GM21526 (cell line): ENCODE data around the gene MGAT5.
A peak's percentile ranks its signal among the peaks of the same experiment; 100 is the strongest.

Source experiments
- ATAC-seq: cut with Tn5 transposase; IDR thresholded peaks from one replicate; pipeline ENCODE4 v1.9.1; 2021; ENCODE audit warnings: moderate library complexity; ENCODE audit not compliant: unreplicated experiment, low FRiP score

MGAT5 gene

GRCh38 chr2:134411828-134412638 is 158.2 kb downstream of the MGAT5 start:
- ATAC-seq: peak; percentile 95

GRCh38 chr2:134412639-134412999 is 158.7 kb downstream of the MGAT5 start:
- ATAC-seq: no peak

- ATAC-seq: no peak
Measured at GRCh38 chr2:134413430-134413829, 159.6 kb downstream of the MGAT5 start.

- ATAC-seq: no peak
Measured at GRCh38 chr2:134413912-134414311, 160.0 kb downstream of the MGAT5 start.

GRCh38 chr2:134416018-134416417 is 162.1 kb downstream of the MGAT5 start:
- no peak for ATAC-seq

GRCh38 chr2:134416637-134417036 is 162.8 kb downstream of the MGAT5 start:
- no peak for ATAC-seq

GRCh38 chr2:134417968-134418582 is 164.2 kb downstream of the MGAT5 start:
- ATAC-seq: no peak

GRCh38 chr2:134420259-134420658 is 166.4 kb downstream of the MGAT5 start:
- ATAC-seq: no peak

GRCh38 chr2:134420920-134421319 is 167.0 kb downstream of the MGAT5 start:
- ATAC-seq: no peak

- ATAC-seq: no peak
Measured at GRCh38 chr2:134421556-134422328, 167.9 kb downstream of the MGAT5 start.

- no peak for ATAC-seq
Measured at GRCh38 chr2:134425724-134426496, 172.0 kb downstream of the MGAT5 start.

- no peak for ATAC-seq
Measured at GRCh38 chr2:134426721-134427120, 172.8 kb downstream of the MGAT5 start.

- ATAC-seq: no peak
Measured at GRCh38 chr2:134429886-134430285, 176.0 kb downstream of the MGAT5 start.

- ATAC-seq: no peak
Measured at GRCh38 chr2:134431838-134432434, 178.1 kb downstream of the MGAT5 start.

- no peak for ATAC-seq
Measured at GRCh38 chr2:134432435-134432883, 178.6 kb downstream of the MGAT5 start.

- ATAC-seq: no peak
Measured at GRCh38 chr2:134433469-134433868, 179.6 kb downstream of the MGAT5 start.

- no peak for ATAC-seq
Measured at GRCh38 chr2:134433979-134434378, 180.1 kb downstream of the MGAT5 start.

- no peak for ATAC-seq
Measured at GRCh38 chr2:134435505-134435904, 181.6 kb downstream of the MGAT5 start.

GRCh38 chr2:134435936-134436335 is 182.1 kb downstream of the MGAT5 start:
- no peak for ATAC-seq

- no peak for ATAC-seq
Measured at GRCh38 chr2:134436706-134437105, 182.8 kb downstream of the MGAT5 start.
